Gastroesophageal sphincter (tissue), 4 donors: Measurements from ENCODE around the gene ABHD2. TPM values are rescaled to one million over a fixed set of nuclear protein-coding genes. Genes with fewer than 3 reads are reported as not detected.
"Not testable (repeated sequence)": the region's sequence is repeated elsewhere in the genome, so short reads cannot be mapped to it uniquely, and the experiment has no call there.

ENCODE experiments used
- ATAC-seq: fragments of 150-250 bp; one replicate; pipeline ENCODE4 v1.9.1; 2016; ENCODE audit warnings: mild to moderate bottlenecking, moderate library complexity
- H3K27ac ChIP-seq, 4 donors: fragments of 200-600 bp; sonication (generic) in 3 of 4; 1 replicate in 3 of 4; 2 replicates in 1 of 4; pipeline ENCODE4 v1.5.1; 2016 to 2019
- H3K27me3 ChIP-seq: fragments of 200-600 bp; sonication (generic); one replicate; pipeline ENCODE4 v1.5.1; 2019
- H3K36me3 ChIP-seq, 2 donors: fragments of 200-600 bp; sonication (generic); one replicate each; pipeline ENCODE4 v1.5.1; 2019; ENCODE audit warnings: control low read depth in 1 of 2
- H3K4me1 ChIP-seq, 3 donors: fragments of 200-600 bp; sonication (generic); 1 replicate in 2 of 3; 2 replicates in 1 of 3; pipeline ENCODE4 v1.5.1; 2016 to 2019; ENCODE audit warnings: control low read depth in 2 of 3
- H3K4me3 ChIP-seq, 2 donors: fragments of 200-600 bp; sonication (generic); one replicate each; pipeline ENCODE4 v1.5.1; 2019; ENCODE audit warnings: mild to moderate bottlenecking in 1 of 2, moderate library complexity in 1 of 2
- H3K9me3 ChIP-seq, 3 donors: fragments of 200-600 bp; sonication (generic); one replicate each; pipeline ENCODE4 v1.5.1; 2017 to 2019; ENCODE audit warnings: control low read depth in 2 of 3
- EP300 ChIP-seq: sonication (generic); formaldehyde crosslinking; IDR thresholded peaks from one replicate; pipeline ENCODE4 v1.6.1; 2017; ENCODE audit warnings: antibody characterized with exemption, mild to moderate bottlenecking
- POLR2A ChIP-seq, 2 donors: fragments of 450-650 bp; IDR thresholded peaks; one replicate each; pipeline ENCODE4 v1.6.1; 2017; ENCODE audit warnings: antibody characterized with exemption in 2 of 2, mild to moderate bottlenecking in 2 of 2, moderate library complexity in 1 of 2
- POLR2AphosphoS5 ChIP-seq: sonication (generic); formaldehyde crosslinking; IDR thresholded peaks from one replicate; pipeline ENCODE4 v1.6.1; 2017; ENCODE audit warnings: antibody characterized with exemption
- WGBS, 2 donors: methylation state at CpG; one replicate each; pipeline ENCODE4 v1.1.5; 2018; ENCODE audit warnings: low coverage in 1 of 2; 5-methylcytosine and 5-hydroxymethylcytosine counted together
- small RNA-seq, 4 donors: library from RNA; depleted of rRNA; stranded (forward); fragments of <200 nt; gene quantifications; one replicate each; pipeline ENCODE3, GENCODE V24; 2016
- total RNA-seq, 4 donors: library from RNA; depleted of rRNA; stranded (reverse); fragments of >200 nt; gene quantifications; one replicate each; pipeline ENCODE4 v1.1.0, GENCODE V29; 2016
- TF ChIP-seq, protein P1 (sequence below), 4 experiments: fragments of 200-600 bp in 2 of 4; fragments of 450-650 bp in 2 of 4; sonication (generic) in 1 of 4; IDR thresholded peaks; one replicate each; pipeline ENCODE4 v1.5.1; 2017 to 2019; ENCODE audit warnings: antibody characterized with exemption in 4 of 4, mild to moderate bottlenecking in 2 of 4, moderate library complexity in 2 of 4

The ABHD2 gene
- total RNA-seq, 4 donors from 2014 or later, result 54.6 to 108 (median 75.9) TPM

DNA sequence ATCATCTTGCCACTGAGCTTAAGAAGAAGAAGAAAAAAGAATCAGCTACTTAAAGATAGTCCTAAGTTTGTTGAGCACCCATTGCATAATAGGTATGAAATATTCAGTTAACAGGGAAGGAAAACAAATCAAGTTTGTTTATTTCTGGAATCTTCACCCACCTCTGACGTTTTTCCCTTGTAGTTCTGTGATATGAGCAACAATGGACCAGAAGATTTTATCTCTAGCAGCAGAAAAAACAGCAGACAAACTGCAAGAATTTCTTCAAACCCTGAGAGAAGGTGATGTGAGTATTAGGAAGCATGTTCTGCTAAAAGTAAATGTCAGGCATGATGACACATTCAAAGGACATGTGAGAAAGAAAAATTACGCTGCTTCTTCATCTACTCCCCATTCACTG lies 159.2 kb downstream of the ABHD2 start:
- Histone ChIP-seq H3K27ac (no peak overlapping the region), H3K36me3 (no peaks in the 10 kb centered on the region), H3K9me3 (no peaks in the 10 kb centered on the region), H3K4me3 (no peak overlapping the region), H3K4me1 (peaks cover 3 to 19% (median 6%) of the 10 kb centered on the region in 3 donors), H3K27me3 (no peaks in the 10 kb centered on the region)
- TF ChIP-seq EP300, result no peak
- TF ChIP-seq POLR2AphosphoS5, result no peak
- no peak for TF ChIP-seq POLR2A (IDR thresholded peaks at IDR 0.05)
- TF ChIP-seq, protein P1, sequence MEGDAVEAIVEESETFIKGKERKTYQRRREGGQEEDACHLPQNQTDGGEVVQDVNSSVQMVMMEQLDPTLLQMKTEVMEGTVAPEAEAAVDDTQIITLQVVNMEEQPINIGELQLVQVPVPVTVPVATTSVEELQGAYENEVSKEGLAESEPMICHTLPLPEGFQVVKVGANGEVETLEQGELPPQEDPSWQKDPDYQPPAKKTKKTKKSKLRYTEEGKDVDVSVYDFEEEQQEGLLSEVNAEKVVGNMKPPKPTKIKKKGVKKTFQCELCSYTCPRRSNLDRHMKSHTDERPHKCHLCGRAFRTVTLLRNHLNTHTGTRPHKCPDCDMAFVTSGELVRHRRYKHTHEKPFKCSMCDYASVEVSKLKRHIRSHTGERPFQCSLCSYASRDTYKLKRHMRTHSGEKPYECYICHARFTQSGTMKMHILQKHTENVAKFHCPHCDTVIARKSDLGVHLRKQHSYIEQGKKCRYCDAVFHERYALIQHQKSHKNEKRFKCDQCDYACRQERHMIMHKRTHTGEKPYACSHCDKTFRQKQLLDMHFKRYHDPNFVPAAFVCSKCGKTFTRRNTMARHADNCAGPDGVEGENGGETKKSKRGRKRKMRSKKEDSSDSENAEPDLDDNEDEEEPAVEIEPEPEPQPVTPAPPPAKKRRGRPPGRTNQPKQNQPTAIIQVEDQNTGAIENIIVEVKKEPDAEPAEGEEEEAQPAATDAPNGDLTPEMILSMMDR (IDR thresholded peaks at IDR 0.05), result no peak
- ATAC-seq, result no peak
- 68 to 89% methylated on average over 2 of the region's 2 CpGs for WGBS, 2 donors

DNA sequence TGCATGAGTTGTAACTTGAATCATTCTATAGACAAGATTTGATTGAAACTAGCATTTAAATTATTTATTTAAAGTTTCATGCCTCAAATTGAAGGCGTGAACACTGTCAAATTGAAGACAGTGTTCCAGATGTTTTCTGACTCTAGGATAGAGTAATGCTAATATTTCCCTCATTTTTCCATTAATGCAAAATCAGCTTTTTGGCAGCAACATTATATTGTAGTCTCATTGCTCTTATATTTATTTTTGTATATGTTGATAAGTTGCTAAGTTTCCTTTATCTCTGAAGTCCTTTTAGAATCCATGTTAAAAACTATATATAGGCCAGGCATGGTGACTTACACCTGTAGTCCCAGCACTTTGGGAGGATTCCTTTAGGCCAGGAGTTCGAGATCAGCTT lies 160.3 kb downstream of the ABHD2 start:
- no peak overlapping the region for H3K4me3 ChIP-seq
- H3K27me3 ChIP-seq, result no peaks in the 10 kb centered on the region
- H3K27ac ChIP-seq, result no peak overlapping the region
- peaks cover 3 to 11% (median 6%) of the 10 kb centered on the region in 3 donors for H3K4me1 ChIP-seq
- WGBS, 2 donors, result 94 to 96% methylated on average over 2 of the region's 2 CpGs
- H3K36me3 ChIP-seq, result no peaks in the 10 kb centered on the region
- TF ChIP-seq POLR2AphosphoS5 (no peak), POLR2A (IDR thresholded peaks at IDR 0.05) (no peak), EP300 (no peak)
- TF ChIP-seq, protein P1 (IDR thresholded peaks at IDR 0.05), result no peak
- no peak for ATAC-seq
- no peaks in the 10 kb centered on the region for H3K9me3 ChIP-seq

DNA sequence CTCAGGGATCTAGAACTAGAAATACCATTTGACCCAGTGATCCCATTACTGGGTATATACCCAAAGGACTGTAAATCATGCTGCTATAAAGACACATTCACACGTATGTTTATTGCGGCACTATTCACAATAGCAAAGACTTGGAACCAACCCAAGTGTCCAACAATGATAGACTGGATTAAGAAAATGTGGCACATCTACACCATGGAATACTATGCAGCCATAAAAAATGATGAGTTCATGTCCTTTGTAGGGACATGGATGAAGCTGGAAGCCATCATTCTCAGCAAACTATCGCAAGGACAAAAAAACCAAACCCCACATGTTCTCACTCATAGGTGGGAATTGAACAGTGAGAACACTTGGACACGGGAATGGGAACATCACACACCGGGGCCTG lies 161.9 kb downstream of the ABHD2 start:
- H3K9me3 ChIP-seq, ATAC-seq, H3K4me3 ChIP-seq, H3K36me3 ChIP-seq, H3K4me1 ChIP-seq, H3K27ac ChIP-seq, H3K27me3 ChIP-seq: not testable (repeated sequence)
- 83 to 97% methylated on average over 1 to 2 of the region's 5 CpGs for WGBS, 2 donors

Small RNA genes within 50 kb of the gene (small RNA-seq; reads per million reads assigned to genes)
- 0 reads per million in 4 donors for gene RNU7-195P

Other genes starting within 250 kb of the ABHD2 start
- 10 to 100 TPM in 1 of 4 donors, 1 to 10 TPM in 3; 3.0 to 10.5 (median 6.7) TPM for gene HAPLN3, start 192.9 kb upstream of the ABHD2 start, total RNA-seq
- gene MFGE8, start 175.1 kb upstream of the ABHD2 start, total RNA-seq, result 100 to 1,000 TPM; 496 to 734 (median 508) TPM
- under 1 TPM in 1 of 4 donors, not detected in 3; 0.64 TPM for gene RLBP1, start 133.1 kb downstream of the ABHD2 start, total RNA-seq
- gene FANCI, start 155.5 kb downstream of the ABHD2 start, total RNA-seq, result 10 to 100 TPM in 1 of 4 donors, 1 to 10 TPM in 3; 1.9 to 12.5 (median 7.1) TPM
- gene POLG, start 246.4 kb downstream of the ABHD2 start, total RNA-seq, result 10 to 100 TPM; 40.5 to 57.3 (median 49.2) TPM